H1 (cell line): Measurements from ENCODE around the gene THAP10. TPM values are rescaled to one million over a fixed set of nuclear protein-coding genes. Genes with fewer than 3 reads are reported as not detected.

Source experiments
- CTCF ChIA-PET: fragments of 300-600 bp; sonication (Branson Sonifier 250); formaldehyde crosslinking; loops from one replicate; lab custom pipeline; 2021; ENCODE audit not compliant: partially characterized antibody; lab: Charles Lee
- POLR2A ChIA-PET: fragments of 300-600 bp; sonication (Branson Sonifier 250); formaldehyde crosslinking; loops from one replicate; lab custom pipeline; 2021; ENCODE audit warnings: inconsistent platforms; ENCODE audit not compliant: partially characterized antibody; lab: Charles Lee
- DNase-seq, 2 experiments: peaks; one replicate each; pipeline versions ENCODE4 v3.0.0 to v3.0.0-alpha.2; 2010 to 2022; ENCODE audit warnings: low spot score in 2 of 2, low read depth in 1 of 2, mixed read lengths in 1 of 2
- FAIRE-seq: peaks from 2 replicates; lab custom pipeline; 2011; peaks lifted over from hg19 to GRCh38; lab: Jason Lieb, UNC
- H2AFZ ChIP-seq: 2 replicates; pipeline ENCODE4 v1.8.1; 2012; ENCODE audit warnings: low read length, inconsistent platforms
- H2AK5ac ChIP-seq: 2 replicates; pipeline ENCODE4 v1.6.1; 2013; ENCODE audit warnings: low read depth, low read length
- H2BK120ac ChIP-seq: replicated peaks from 2 replicates; pipeline ENCODE3; 2013; ENCODE audit warnings: low read depth, low read length, inconsistent platforms
- H2BK12ac ChIP-seq: 2 replicates; pipeline ENCODE4 v1.6.1; 2013; ENCODE audit warnings: low read depth, low read length
- H2BK15ac ChIP-seq: 2 replicates; pipeline ENCODE4 v1.6.1; 2013; ENCODE audit warnings: low read length
- H2BK20ac ChIP-seq: 2 replicates; pipeline ENCODE4 v1.6.1; 2013; ENCODE audit warnings: low read length
- H2BK5ac ChIP-seq: 2 replicates; pipeline ENCODE4 v1.6.1; 2013; ENCODE audit warnings: low read depth, low read length
- H3K14ac ChIP-seq: 2 replicates; pipeline ENCODE4 v1.6.1; 2013; ENCODE audit warnings: inconsistent platforms; ENCODE audit not compliant: insufficient read length
- H3K18ac ChIP-seq: 2 replicates; pipeline ENCODE4 v1.6.1; 2013; ENCODE audit warnings: low read length; ENCODE audit errors: extremely low read depth
- H3K23ac ChIP-seq: 2 replicates; pipeline ENCODE4 v1.6.1; 2013; ENCODE audit warnings: inconsistent platforms; ENCODE audit not compliant: insufficient read length
- H3K23me2 ChIP-seq: 2 replicates; pipeline ENCODE4 v1.6.1; 2013; ENCODE audit warnings: low read depth, low read length
- H3K27ac ChIP-seq: 2 replicates; pipeline ENCODE4 v1.6.1; 2011; ENCODE audit warnings: low read depth, low read length, inconsistent platforms
- H3K27me3 ChIP-seq, 4 experiments: replicated peaks in 1 of 4; 1 replicate in 1 of 4; 2 replicates in 3 of 4; pipeline versions ENCODE4 v1.6.1 to v1.8.1; 2011 to 2013; ENCODE audit warnings: low read length in 3 of 4, mild to moderate bottlenecking in 3 of 4, inconsistent platforms in 2 of 4, mixed read lengths in 2 of 4, moderate library complexity in 1 of 4; ENCODE audit not compliant: control insufficient read depth in 3 of 4, insufficient read depth in 3 of 4; ENCODE audit errors: extremely low read depth in 1 of 4
- H3K36me3 ChIP-seq, 4 experiments: 2 replicates each; pipeline versions ENCODE4 v1.6.1 to v1.8.1; 2011 to 2013; ENCODE audit warnings: mild to moderate bottlenecking in 4 of 4, low read length in 3 of 4, moderate library complexity in 2 of 4, control low read depth in 1 of 4, inconsistent platforms in 1 of 4; ENCODE audit not compliant: insufficient read depth in 4 of 4, control insufficient read depth in 2 of 4
- H3K4ac ChIP-seq: replicated peaks from 2 replicates; pipeline ENCODE3; 2013; ENCODE audit warnings: low read length, low read depth, mixed read lengths, inconsistent platforms; ENCODE audit not compliant: insufficient read length
- H3K4me1 ChIP-seq, 4 experiments: replicated peaks in 1 of 4; 1 replicate in 1 of 4; 2 replicates in 3 of 4; pipeline versions ENCODE4 v1.6.1 to v1.8.1; 2011 to 2013; ENCODE audit warnings: low read length in 3 of 4, inconsistent platforms in 2 of 4, mixed read lengths in 1 of 4; ENCODE audit not compliant: insufficient read depth in 4 of 4, control insufficient read depth in 3 of 4
- H3K4me2 ChIP-seq, 2 experiments: 2 replicates each; pipeline versions ENCODE4 v1.6.1 to v1.8.1; 2011 to 2013; ENCODE audit warnings: low read depth in 2 of 2, low read length in 2 of 2, control low read depth in 1 of 2, inconsistent platforms in 1 of 2, mild to moderate bottlenecking in 1 of 2; ENCODE audit not compliant: insufficient read depth in 1 of 2
- H3K4me3 ChIP-seq, 4 experiments: fragments of 200-600, 300-600 bp in 1 of 4; sonication (generic), shearing (Covaris generic), sonication (Bioruptor Twin) in 1 of 4; 2 replicates each; pipeline versions ENCODE4 v1.5.1 to v1.8.1; 2011 to 2016; ENCODE audit warnings: low read length in 4 of 4, low read depth in 3 of 4, control low read depth in 2 of 4, inconsistent platforms in 2 of 4, mild to moderate bottlenecking in 2 of 4, mixed read lengths in 1 of 4, moderate library complexity in 1 of 4; ENCODE audit not compliant: insufficient read depth in 2 of 4; ENCODE audit errors: extremely low read depth in 1 of 4
- H3K56ac ChIP-seq: replicated peaks from 2 replicates; pipeline ENCODE3; 2013; ENCODE audit warnings: low read depth, mild to moderate bottlenecking, mixed read lengths, low read length, inconsistent platforms; ENCODE audit not compliant: insufficient read length
- H3K79me1 ChIP-seq: 2 replicates; pipeline ENCODE4 v1.6.1; 2013; ENCODE audit warnings: low read depth, low read length, control low read depth
- H3K79me2 ChIP-seq, 2 experiments: 2 replicates each; pipeline versions ENCODE4 v1.6.1 to v1.8.1; 2012 to 2013; ENCODE audit warnings: low read length in 2 of 2, mild to moderate bottlenecking in 2 of 2, inconsistent platforms in 1 of 2; ENCODE audit not compliant: insufficient read depth in 2 of 2, control insufficient read depth in 1 of 2
- H3K9ac ChIP-seq, 4 experiments: replicated peaks in 1 of 4; 1 replicate in 1 of 4; 2 replicates in 3 of 4; pipeline versions ENCODE4 v1.6.1 to v1.8.1; 2011 to 2013; ENCODE audit warnings: low read depth in 3 of 4, low read length in 3 of 4, control low read depth in 2 of 4, mild to moderate bottlenecking in 2 of 4, moderate library complexity in 2 of 4, inconsistent platforms in 1 of 4; ENCODE audit errors: extremely low read depth in 1 of 4
- H3K9me3 ChIP-seq, 2 experiments: 2 replicates each; pipeline versions ENCODE4 v1.6.1 to v1.8.1; 2012 to 2013; ENCODE audit warnings: mild to moderate bottlenecking in 2 of 2, moderate library complexity in 2 of 2, control low read depth in 1 of 2, inconsistent platforms in 1 of 2, low read depth in 1 of 2, low read length in 1 of 2, mixed read lengths in 1 of 2; ENCODE audit not compliant: insufficient read depth in 2 of 2
- H4K20me1 ChIP-seq, 2 experiments: replicated peaks in 1 of 2; 2 replicates each; pipeline versions ENCODE3 to v1.8.1; 2011 to 2013; ENCODE audit warnings: inconsistent platforms in 2 of 2, low read length in 2 of 2, mild to moderate bottlenecking in 1 of 2; ENCODE audit not compliant: insufficient read depth in 2 of 2, control insufficient read depth in 1 of 2
- H4K5ac ChIP-seq: 2 replicates; pipeline ENCODE4 v1.6.1; 2013; ENCODE audit warnings: low read length, low read depth, mixed read lengths, inconsistent platforms; ENCODE audit not compliant: insufficient read length
- H4K8ac ChIP-seq: 2 replicates; pipeline ENCODE4 v1.8.0; 2013; ENCODE audit warnings: mild to moderate bottlenecking, moderate library complexity, low read length, inconsistent platforms; ENCODE audit not compliant: insufficient read depth; ENCODE audit errors: extremely low read depth
- H4K91ac ChIP-seq: replicated peaks from 2 replicates; pipeline ENCODE3; 2013; ENCODE audit warnings: low read length, mixed read lengths, inconsistent platforms; ENCODE audit not compliant: insufficient read length
- CREB1 ChIP-seq: IDR thresholded peaks from 2 replicates; pipeline ENCODE4 v1.6.1; 2012; ENCODE audit warnings: inconsistent platforms
- HDAC6 ChIP-seq: IDR thresholded peaks from one replicate; pipeline ENCODE4 v1.7.1; 2012; ENCODE audit warnings: low read depth, mild to moderate bottlenecking, inconsistent platforms, low read length, moderate library complexity
- JUND ChIP-seq: IDR thresholded peaks from 2 replicates; pipeline ENCODE4 v1.6.1; 2011; ENCODE audit warnings: mild to moderate bottlenecking, improper control_type of control experiment, low read length
- KDM4A ChIP-seq: IDR thresholded peaks from one replicate; pipeline ENCODE4 v1.7.1; 2012; ENCODE audit warnings: low read depth, mild to moderate bottlenecking, moderate library complexity, low read length, inconsistent platforms; ENCODE audit not compliant: severe bottlenecking
- NANOG ChIP-seq: IDR thresholded peaks from 2 replicates; pipeline ENCODE4 v1.6.1; 2011; ENCODE audit warnings: low read length, low read depth, mild to moderate bottlenecking, inconsistent platforms; ENCODE audit not compliant: insufficient read depth, poor library complexity, severe bottlenecking
- NRF1 ChIP-seq: IDR thresholded peaks from 2 replicates; pipeline ENCODE4 v1.6.1; 2011; ENCODE audit warnings: mild to moderate bottlenecking, low read depth, low read length, improper control_type of control experiment
- SIN3A ChIP-seq, 2 experiments: IDR thresholded peaks in 1 of 2; conservative IDR thresholded peaks in 1 of 2; 2 replicates each; pipeline ENCODE4 v1.6.1; 2011 to 2012; ENCODE audit warnings: low read length in 2 of 2, improper control_type of control experiment in 1 of 2, low read depth in 1 of 2, mild to moderate bottlenecking in 1 of 2
- SP4 ChIP-seq: IDR thresholded peaks from 2 replicates; pipeline ENCODE4 v1.6.1; 2012; ENCODE audit warnings: low read length, inconsistent platforms
- TBP ChIP-seq: IDR thresholded peaks from 2 replicates; pipeline ENCODE4 v1.6.1; 2011; ENCODE audit warnings: low read depth, low read length, improper control_type of control experiment
- YY1 ChIP-seq: IDR thresholded peaks from 2 replicates; pipeline ENCODE4 v1.6.1; 2011; ENCODE audit warnings: low read depth, mild to moderate bottlenecking, low read length
- WGBS, 2 experiments: shearing (Covaris generic) in 1 of 2; methylation state at CpG; one replicate each; pipeline versions ENCODE4 v1.1.6 to v1.1.7; 2013 to 2015; ENCODE audit warnings: low lambda C conversion rate in 2 of 2, mixed read lengths in 2 of 2, inconsistent platforms in 1 of 2, low coverage in 1 of 2, missing lambda C conversion rate in 1 of 2; ENCODE audit not compliant: insufficient replicate concordance in 2 of 2, insufficient coverage in 1 of 2, insufficient read length in 1 of 2; ENCODE audit errors: extremely low coverage in 1 of 2, missing lambda C conversion rate in 1 of 2; 5-methylcytosine and 5-hydroxymethylcytosine counted together
- polyA plus RNA-seq, 7 experiments: library from polyadenylated mRNA; depleted of rRNA in 3 of 7; stranded (reverse) in 5 of 7; unstranded in 2 of 7; fragments of >200 nt in 5 of 7; fragments of 200-250 nt in 2 of 7; gene quantifications; 1 replicate in 5 of 7; 2 replicates in 1 of 7; 4 replicates in 1 of 7; pipeline versions ENCODE4 v1.2.1 to v1.2.3, GENCODE V29; 2011 to 2013; ENCODE audit warnings: missing spikeins in 2 of 7, mixed read lengths in 2 of 7
- total RNA-seq: library from RNA; stranded (reverse); fragmentation: NEBNext Ultra II Directional; extraction: Animal tissue kit (Norgen Biotek cat#: 25700); gene quantifications from 2 replicates; pipeline ENCODE4 v1.2.1, GENCODE V29; 2021
- TF ChIP-seq, protein P1 (sequence below): IDR thresholded peaks from 2 replicates; pipeline ENCODE4 v1.6.1; 2012; ENCODE audit warnings: low read length, inconsistent platforms

THAP10 gene
- total and polyA plus RNA-seq, 2 of the 8 experiments (the other 6 are each of a cell fraction or from before 2014, with no cell fraction given), result 2.8 to 4.5 TPM

DNA sequence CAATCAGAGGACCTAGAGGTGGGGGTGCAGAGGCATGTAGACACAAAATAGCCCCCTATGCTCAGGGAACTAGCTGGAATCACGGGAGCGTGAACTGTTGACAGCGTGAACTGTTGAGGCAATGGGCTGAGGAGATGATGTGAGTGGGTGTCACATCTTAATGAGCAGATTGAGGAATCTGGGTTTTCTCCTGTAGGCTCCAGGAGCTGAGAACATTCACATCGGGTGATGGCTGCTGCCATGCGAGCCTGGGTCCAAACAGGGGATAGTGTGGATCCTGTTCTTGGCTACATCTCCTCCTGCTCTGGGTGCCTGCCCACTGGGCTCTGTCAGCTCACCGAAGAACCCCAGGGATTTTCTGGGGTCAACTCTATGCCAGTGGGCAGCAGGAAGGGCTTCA lies 40.3 kb downstream of the THAP10 start:
- H4K8ac ChIP-seq, result no peak overlapping the region
- no peak overlapping the region for H2BK12ac ChIP-seq
- H2AK5ac ChIP-seq, result no peak overlapping the region
- POLR2A ChIA-PET, result interaction anchor here (1.3 kb wide), 1 partner anchor 8 kb away, joined by 4 read pairs; no protein-coding TSS in a partner anchor
- peaks cover 0 to 9% of the 10 kb centered on the region in 2 experiments; a peak in 1 of 4 replicates for H3K79me2 ChIP-seq
- H3K36me3 ChIP-seq, result no peaks in the 10 kb centered on the region
- no peak overlapping the region for H4K91ac ChIP-seq
- no peak overlapping the region for H3K56ac ChIP-seq
- H2BK20ac ChIP-seq, result no peak overlapping the region
- H3K23ac ChIP-seq, result no peak overlapping the region
- H3K9me3 ChIP-seq, result no peaks in the 10 kb centered on the region
- TF ChIP-seq KDM4A (no peak), NRF1 (no peak), NANOG (no peak), YY1 (no peak), TBP (no peak), HDAC6 (no peak), CREB1 (no peak), JUND (no peak), SIN3A (conservative IDR thresholded peaks at IDR 0.05 in 1 of 2, IDR thresholded peaks at IDR 0.05 in 1 of 2; ENCODE audit: low read depth in 1 of 2, low read length in 2 of 2) (no peak), SP4 (no peak)
- TF ChIP-seq, protein P1, sequence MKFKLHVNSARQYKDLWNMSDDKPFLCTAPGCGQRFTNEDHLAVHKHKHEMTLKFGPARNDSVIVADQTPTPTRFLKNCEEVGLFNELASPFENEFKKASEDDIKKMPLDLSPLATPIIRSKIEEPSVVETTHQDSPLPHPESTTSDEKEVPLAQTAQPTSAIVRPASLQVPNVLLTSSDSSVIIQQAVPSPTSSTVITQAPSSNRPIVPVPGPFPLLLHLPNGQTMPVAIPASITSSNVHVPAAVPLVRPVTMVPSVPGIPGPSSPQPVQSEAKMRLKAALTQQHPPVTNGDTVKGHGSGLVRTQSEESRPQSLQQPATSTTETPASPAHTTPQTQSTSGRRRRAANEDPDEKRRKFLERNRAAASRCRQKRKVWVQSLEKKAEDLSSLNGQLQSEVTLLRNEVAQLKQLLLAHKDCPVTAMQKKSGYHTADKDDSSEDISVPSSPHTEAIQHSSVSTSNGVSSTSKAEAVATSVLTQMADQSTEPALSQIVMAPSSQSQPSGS, result no peak
- H2AFZ ChIP-seq, result no peak overlapping the region
- H2BK5ac ChIP-seq, result no peak overlapping the region
- no peak overlapping the region for H3K4ac ChIP-seq
- 0 out of 7 replicates have a peak, but pooled peaks cover 0 to 3% (median 0%) of the 10 kb centered on the region in 4 experiments for H3K27me3 ChIP-seq
- no peak overlapping the region for H4K5ac ChIP-seq
- H3K23me2 ChIP-seq, result peaks cover 10% of the 10 kb centered on the region; the same call in 1 of the 2 replicates
- H2BK120ac ChIP-seq, result no peak overlapping the region
- CTCF ChIA-PET, result interaction anchor here (0.9 to 2.7 kb wide), 6 partner anchors 15 to 249 kb away, joined by 3 to 13 read pairs (median 4); no protein-coding TSS in a partner anchor
- H3K27ac ChIP-seq, result no peak overlapping the region
- H2BK15ac ChIP-seq, result no peak overlapping the region
- WGBS, 2 experiments, result 98% methylated on average over 6 of the region's 6 CpGs; no CpG with 5 or more reads in 1 of the 2 experiments
- DNase-seq, result no peak
- no peak overlapping the region for H3K14ac ChIP-seq
- no peak overlapping the region; a peak in 2 of 4 replicates for H3K4me2 ChIP-seq
- H3K79me1 ChIP-seq, result no peaks in the 10 kb centered on the region
- no peak overlapping the region for H3K4me3 ChIP-seq
- peaks cover 3 to 8% (median 5%) of the 10 kb centered on the region in 4 experiments; a peak in 4 of 7 replicates for H3K4me1 ChIP-seq
- no peak overlapping the region for H3K18ac ChIP-seq
- H3K9ac ChIP-seq, result no peak overlapping the region
- FAIRE-seq, result no peak
- no peaks in the 10 kb centered on the region for H4K20me1 ChIP-seq
